ENCODE results near the gene GPATCH2L.

DNA sequence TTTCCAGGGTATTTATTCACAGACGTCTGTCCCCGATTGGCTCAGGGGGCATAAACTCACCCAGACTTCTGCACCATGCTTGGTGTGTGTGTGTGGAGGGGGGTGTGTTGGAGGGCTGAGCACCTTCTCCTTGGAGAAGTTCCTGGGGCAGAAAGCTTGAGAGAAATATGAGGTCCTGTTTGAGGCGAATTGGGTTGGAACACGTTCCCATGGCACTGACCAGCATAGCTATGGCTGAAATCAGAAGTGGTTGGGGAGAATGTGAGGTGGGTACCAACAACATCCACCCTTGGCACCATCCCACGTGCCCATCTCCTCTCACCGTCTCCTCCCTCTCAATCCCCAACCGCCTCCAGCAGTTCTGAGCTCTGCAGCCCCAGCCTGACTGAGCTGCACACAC is 16.0 kb upstream of the GPATCH2L start:
- TF ChIP-seq, protein P1, sequence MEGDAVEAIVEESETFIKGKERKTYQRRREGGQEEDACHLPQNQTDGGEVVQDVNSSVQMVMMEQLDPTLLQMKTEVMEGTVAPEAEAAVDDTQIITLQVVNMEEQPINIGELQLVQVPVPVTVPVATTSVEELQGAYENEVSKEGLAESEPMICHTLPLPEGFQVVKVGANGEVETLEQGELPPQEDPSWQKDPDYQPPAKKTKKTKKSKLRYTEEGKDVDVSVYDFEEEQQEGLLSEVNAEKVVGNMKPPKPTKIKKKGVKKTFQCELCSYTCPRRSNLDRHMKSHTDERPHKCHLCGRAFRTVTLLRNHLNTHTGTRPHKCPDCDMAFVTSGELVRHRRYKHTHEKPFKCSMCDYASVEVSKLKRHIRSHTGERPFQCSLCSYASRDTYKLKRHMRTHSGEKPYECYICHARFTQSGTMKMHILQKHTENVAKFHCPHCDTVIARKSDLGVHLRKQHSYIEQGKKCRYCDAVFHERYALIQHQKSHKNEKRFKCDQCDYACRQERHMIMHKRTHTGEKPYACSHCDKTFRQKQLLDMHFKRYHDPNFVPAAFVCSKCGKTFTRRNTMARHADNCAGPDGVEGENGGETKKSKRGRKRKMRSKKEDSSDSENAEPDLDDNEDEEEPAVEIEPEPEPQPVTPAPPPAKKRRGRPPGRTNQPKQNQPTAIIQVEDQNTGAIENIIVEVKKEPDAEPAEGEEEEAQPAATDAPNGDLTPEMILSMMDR (IDR thresholded peaks at IDR 0.05) = no peak
- TF ChIP-seq POLR2A (IDR thresholded peaks at IDR 0.05) = no peak

Data from body of pancreas (tissue), 4 donors.